Fibroblast of mammary gland (primary cell): ENCODE results near the gene MALT1.

ENCODE experiments used
- DNase-seq: peaks from one replicate; pipeline ENCODE4 v3.0.0-alpha.2; 2010; ENCODE audit warnings: low read depth
- H3K4me3 ChIP-seq: 2 replicates; pipeline ENCODE4 v1.5.1; 2011; ENCODE audit warnings: low read depth, mild to moderate bottlenecking, low read length, moderate library complexity; ENCODE audit not compliant: control insufficient read depth
- TF ChIP-seq, protein P1 (sequence below): conservative IDR thresholded peaks from 2 replicates; pipeline ENCODE4 v1.5.1; 2011; ENCODE audit warnings: low read depth, low read length, inconsistent platforms; ENCODE audit not compliant: control insufficient read depth, insufficient read depth

Gene MALT1

GRCh38 chr18:58800582-58800981, 129.3 kb downstream of the MALT1 start:
- DNase-seq, result no peak
- no peak overlapping the region for H3K4me3 ChIP-seq
- TF ChIP-seq, protein P1, sequence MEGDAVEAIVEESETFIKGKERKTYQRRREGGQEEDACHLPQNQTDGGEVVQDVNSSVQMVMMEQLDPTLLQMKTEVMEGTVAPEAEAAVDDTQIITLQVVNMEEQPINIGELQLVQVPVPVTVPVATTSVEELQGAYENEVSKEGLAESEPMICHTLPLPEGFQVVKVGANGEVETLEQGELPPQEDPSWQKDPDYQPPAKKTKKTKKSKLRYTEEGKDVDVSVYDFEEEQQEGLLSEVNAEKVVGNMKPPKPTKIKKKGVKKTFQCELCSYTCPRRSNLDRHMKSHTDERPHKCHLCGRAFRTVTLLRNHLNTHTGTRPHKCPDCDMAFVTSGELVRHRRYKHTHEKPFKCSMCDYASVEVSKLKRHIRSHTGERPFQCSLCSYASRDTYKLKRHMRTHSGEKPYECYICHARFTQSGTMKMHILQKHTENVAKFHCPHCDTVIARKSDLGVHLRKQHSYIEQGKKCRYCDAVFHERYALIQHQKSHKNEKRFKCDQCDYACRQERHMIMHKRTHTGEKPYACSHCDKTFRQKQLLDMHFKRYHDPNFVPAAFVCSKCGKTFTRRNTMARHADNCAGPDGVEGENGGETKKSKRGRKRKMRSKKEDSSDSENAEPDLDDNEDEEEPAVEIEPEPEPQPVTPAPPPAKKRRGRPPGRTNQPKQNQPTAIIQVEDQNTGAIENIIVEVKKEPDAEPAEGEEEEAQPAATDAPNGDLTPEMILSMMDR, result no peak

DNA sequence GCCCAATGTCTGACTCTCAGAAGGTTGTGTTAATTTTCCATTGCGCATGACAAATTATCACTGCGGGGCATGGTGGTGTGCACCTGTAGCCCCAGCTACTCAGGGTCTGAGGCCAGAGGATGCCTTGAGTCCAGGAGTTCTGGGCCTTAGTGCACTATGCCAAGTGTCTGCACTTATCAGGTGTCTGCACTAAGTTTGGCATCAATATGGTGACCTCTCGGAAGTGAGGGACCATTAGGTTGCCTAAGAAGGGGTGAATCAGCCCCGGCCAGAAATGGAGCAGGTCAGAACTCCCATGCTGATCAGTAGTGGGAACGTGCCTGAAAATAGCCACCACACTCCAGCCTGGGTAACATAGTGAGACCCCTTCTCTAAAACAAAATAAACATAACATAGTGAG, 131.7 kb downstream of the MALT1 start:
- DNase-seq, result no peak
- TF ChIP-seq, protein P1, result no peak
- no peak overlapping the region for H3K4me3 ChIP-seq

GRCh38 chr18:58803978-58804377, 132.7 kb downstream of the MALT1 start:
- TF ChIP-seq, protein P1, result no peak
- DNase-seq, result no peak
- H3K4me3 ChIP-seq, result no peak overlapping the region
